Measurements from ENCODE around the gene ZNF462.

DNA sequence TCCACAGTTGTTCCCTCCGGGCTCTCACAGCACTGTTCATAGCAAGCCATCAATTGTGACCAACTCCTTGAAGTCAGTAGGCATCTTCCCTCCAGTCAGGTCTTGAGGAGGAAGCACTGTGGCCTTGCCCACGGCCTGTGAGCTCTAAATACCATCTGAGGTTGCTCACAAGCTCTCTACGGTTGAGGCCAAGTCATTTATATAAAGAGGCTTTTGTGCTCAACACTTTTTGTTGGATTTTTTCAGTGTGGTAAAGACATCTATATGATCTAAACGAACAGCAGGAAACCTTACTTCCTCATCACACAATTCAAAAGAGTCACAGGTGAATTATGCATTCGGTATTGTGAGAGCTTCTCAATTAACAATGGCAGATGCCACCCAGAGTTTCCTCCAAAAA, 97.3 kb downstream of the ZNF462 start:
- no peak for TF ChIP-seq EZH2 (IDR thresholded peaks at IDR 0.05; ENCODE audit: low read length, missing control alignments)
- TF ChIP-seq, protein P1, sequence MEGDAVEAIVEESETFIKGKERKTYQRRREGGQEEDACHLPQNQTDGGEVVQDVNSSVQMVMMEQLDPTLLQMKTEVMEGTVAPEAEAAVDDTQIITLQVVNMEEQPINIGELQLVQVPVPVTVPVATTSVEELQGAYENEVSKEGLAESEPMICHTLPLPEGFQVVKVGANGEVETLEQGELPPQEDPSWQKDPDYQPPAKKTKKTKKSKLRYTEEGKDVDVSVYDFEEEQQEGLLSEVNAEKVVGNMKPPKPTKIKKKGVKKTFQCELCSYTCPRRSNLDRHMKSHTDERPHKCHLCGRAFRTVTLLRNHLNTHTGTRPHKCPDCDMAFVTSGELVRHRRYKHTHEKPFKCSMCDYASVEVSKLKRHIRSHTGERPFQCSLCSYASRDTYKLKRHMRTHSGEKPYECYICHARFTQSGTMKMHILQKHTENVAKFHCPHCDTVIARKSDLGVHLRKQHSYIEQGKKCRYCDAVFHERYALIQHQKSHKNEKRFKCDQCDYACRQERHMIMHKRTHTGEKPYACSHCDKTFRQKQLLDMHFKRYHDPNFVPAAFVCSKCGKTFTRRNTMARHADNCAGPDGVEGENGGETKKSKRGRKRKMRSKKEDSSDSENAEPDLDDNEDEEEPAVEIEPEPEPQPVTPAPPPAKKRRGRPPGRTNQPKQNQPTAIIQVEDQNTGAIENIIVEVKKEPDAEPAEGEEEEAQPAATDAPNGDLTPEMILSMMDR (conservative IDR thresholded peaks at IDR 0.05 in 1 of 2, IDR thresholded peaks at IDR 0.05 in 1 of 2; ENCODE audit: low read depth in 1 of 2, low read length in 2 of 2), result no peak

All from fibroblast of lung (primary cell).